ENCODE measurements around the gene PPDPF. TPM values are rescaled to one million over a fixed set of nuclear protein-coding genes. Genes with fewer than 3 reads are reported as not detected.
"Not testable (repeated sequence)": the region's sequence is repeated elsewhere in the genome, so short reads cannot be mapped to it uniquely, and the experiment has no call there.

PPDPF gene
- total RNA-seq, 1 donor from 2014 or later: 49.8 TPM

DNA sequence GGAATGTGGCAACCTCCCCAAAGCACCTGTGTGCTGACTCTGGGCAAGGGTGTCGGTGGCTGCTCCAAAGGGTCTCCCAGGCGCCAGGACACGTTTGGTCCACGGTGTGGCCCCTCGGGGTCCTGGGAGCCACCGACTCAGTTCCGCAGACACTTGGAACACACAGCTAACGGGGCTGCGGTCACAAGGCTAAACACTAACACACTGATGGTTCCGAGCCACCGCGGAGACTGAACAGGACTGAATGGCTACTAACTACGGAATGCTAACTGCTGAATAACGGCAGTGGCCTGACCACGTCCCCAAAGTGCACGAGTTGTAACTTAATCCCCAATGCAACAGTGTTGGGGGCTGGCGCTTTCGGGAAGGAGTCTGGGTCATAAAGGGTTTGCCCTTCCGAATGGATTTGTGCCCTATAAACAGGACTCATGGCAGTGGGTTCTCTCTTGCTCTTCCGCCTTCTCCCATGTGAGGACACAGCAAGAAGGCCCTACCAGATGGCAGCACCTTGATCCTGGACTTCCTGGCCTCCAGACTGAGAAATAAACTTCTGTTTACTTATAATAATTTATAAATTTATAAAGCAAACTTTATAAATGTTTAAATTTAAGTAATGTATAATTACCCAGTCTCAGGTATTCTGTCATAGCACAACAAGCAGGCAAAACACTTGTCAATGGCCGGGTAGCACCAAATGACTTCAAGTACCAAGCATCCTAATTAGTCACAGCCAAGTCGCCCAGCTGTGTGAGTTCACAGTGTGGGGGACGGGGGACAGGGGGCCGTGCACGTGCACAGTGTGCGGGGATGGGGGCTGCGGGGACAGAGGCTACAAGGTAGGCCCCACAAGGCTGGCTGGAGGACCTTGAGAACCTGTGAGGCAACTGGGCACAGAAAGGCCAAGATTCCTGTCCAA lies 19.4 kb upstream of the PPDPF start:
- DNase-seq (ENCODE audit: low read depth): no peak

DNA sequence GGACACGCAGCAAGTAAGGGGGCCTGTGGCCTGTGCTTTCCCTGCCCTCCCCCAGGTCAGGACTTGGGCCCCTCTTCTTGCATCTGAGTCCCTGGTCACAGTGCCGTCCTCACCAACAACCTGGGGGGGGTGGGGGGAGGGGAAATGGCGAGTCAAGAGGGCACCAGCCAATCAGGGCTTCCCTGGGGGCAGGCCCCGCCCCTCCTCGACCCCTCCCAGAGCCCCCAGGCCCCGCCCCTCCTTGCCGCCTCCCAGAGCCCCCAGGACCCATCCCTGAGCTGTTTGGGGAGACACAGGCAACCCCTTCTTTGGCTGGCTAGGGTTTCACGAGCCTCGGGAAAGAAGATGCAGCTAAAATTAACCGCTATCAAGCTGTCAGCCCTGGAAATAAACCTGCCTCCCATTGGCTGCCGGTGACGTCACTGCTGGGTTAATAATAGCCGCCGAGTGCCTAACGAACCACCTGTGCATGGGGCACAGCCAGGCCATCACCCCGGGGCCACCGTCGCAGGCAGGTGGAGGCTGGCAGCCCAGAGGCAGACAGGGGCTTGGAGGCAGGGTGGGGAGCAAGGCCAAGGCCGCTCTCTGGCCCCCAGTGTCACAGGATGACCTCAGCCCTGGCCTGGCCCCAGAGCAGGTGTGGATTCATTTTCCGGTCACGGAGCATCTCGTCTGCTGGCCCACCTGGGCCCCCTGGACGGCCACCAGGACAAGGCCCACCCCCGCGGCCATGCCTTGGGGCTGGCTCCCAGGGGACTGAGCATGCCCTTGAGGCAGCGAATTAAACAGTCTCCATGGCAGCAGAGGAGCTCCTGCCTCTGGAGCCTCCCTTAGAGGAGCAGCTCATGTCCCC lies 18.5 kb upstream of the PPDPF start:
- no peak for DNase-seq (ENCODE audit: low read depth)

DNA sequence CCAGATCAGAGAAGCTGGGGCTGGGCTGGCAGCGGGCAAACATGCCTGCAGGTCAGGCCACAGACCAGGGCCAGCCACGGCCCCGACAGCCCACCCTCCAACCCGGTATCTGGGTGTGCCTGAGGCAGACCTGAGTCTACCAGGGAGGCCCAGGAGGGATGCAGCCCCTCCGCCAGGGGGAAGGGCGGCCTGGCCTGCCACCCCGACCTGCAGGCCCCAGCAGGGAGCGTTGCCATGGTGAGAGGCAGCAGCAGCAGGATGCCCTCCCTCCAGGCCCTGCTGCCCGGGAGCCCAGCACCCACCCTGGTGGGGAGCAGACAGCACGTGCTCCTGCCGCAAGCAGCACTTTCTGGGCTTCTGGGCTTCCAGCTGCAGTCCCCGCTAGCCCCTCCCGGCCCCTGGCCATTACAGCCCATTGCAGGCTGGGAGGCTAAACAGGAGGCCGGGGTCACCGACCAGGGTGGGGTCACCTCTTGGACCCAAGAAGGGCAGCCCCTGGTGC lies 17.8 kb upstream of the PPDPF start:
- DNase-seq (ENCODE audit: low read depth): no peak

DNA sequence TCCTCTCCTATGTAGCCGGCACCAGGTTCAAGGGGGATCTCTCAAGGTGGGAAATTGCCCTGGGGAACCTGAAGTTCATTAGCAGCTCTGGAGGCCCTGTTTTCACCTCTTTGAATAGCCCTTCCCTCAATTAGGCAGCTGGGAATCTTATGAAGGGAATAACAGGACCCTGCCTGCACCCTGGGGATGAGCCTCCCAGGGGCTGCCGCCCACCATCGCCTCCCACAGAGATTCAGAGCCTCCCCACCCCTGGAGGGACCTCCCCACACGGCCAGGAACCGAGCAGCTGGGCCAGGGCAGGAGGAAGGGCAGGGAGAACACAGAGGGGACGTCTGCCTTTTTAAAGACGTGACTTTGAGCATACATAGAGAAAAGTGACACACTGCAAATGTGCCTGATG lies 17.0 kb upstream of the PPDPF start:
- no peak for DNase-seq (ENCODE audit: low read depth)

DNA sequence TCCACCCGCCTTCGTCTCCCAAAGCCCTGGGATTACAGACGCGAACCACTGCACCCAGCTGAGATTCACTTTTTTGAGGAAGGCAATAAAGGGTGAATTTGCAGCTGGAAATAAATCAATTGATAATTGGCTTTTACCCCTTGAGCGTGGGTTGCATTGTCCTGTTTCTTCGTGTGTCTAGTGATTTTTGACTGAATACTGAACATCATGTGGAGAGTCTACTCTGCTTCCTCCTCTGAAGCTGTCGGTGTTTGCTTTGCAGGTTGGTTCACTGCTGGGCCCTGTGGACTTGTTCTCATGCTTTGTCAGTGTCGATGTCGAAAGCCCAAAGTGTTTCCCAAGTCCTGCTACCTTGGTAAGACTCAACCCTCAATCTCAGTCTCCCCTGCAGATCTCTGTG lies 15.9 kb upstream of the PPDPF start:
- DNase-seq (ENCODE audit: low read depth): no peak

DNA sequence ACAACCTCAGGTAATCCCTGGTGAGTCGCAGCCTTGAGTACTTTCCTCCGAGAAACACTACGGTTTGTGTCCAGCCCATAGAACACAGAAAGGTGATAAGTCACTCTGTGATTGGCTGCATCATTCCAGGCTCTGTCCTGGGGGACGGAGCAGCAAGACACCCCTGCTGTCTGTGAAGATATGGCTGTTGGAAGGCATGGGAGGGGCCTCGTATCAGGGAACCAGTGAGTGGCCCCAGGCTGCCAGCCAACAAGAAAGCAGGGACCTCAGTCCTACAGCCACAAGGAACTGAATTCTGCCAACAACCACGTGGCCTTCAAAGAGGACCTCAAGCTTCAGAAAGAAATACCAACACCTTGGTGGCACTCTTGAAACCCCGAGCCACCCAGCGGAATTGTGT lies 15.3 kb upstream of the PPDPF start:
- no peak for DNase-seq (ENCODE audit: low read depth)

DNA sequence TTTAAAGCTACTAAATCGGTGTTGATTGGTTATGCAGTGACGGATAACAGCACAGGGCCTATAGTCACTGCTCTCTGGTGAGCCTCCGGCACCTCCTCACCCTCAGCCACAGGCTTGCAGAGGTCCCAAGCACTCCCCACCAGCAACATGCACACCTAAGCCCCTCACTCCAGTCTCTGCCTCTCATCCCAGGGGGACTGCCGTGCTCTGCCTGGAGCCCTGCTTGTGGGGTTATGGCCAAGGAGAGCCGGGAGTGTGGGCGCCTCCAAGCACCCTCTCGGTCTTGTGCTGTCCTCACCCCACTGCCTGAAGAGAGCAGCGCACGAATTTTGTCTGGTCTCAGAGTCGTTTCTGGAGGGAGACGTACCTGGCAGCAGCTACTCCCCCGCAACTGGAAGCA lies 14.8 kb upstream of the PPDPF start:
- no peak for DNase-seq (ENCODE audit: low read depth)

DNA sequence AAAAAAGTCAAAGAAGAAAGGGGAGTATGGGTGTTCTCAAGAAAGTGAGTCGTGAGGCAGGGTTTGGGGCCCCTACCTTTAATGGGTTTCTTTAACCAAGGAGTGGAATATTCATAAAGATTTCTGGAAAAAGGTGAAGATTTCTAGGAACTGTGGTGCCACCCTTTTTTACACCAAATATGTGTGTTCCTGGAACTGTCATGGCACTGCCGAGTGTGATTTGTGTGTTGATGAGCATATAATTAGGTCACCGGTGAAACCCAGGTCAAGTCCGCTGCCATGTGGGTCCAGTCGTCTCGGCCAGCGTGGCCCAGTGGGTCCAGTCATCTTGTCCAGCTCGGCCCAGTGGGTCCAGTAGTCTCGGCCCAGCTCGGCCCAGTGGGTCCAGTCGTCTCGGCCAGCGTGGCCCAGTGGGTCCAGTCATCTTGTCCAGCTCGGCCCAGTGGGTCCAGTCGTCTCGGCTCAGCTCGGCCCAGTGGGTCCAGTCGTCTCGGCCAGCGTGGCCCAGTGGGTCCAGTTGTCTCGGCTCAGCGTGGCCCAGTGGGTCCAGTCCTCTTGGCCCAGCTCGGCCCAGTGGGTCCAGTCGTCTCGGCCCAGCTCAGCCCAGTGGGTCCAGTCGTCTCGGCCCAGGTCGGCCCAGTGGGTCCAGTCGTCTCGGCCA lies 13.4 kb upstream of the PPDPF start:
- DNase-seq (ENCODE audit: low read depth): no peak

DNA sequence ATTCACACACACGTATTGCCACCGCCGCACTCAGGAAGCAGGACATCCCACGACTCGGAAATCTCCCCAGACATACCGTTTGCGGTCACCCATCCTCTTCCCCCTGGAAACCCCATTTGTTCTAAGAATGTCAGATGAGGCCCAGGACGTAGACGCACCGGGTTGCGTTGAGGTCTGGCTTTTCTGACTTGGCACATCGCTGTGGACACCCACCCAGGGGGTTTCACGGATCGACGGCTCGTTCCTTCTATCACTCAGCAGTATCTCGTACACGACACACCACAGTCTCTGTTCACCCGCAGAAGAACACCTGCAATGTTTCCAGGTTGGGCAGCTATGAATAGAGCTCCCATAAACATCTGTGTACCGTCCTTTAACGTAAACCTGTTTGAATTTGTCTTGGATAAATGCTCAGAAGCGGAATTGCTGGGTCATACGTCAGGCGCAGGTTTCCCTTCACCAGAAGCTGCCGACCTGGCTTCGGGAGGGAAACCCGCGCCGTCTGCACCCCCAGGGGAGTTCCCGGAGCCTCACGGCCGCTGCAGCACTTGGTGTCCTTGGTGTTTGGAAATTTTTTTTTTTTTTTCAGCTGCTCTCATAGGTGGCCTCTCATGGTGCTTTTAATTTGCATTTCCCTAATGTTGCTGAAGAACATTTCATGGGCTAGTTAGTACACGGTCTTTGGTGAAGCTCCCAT lies 12.3 kb upstream of the PPDPF start:
- no peak for DNase-seq (ENCODE audit: low read depth)

DNA sequence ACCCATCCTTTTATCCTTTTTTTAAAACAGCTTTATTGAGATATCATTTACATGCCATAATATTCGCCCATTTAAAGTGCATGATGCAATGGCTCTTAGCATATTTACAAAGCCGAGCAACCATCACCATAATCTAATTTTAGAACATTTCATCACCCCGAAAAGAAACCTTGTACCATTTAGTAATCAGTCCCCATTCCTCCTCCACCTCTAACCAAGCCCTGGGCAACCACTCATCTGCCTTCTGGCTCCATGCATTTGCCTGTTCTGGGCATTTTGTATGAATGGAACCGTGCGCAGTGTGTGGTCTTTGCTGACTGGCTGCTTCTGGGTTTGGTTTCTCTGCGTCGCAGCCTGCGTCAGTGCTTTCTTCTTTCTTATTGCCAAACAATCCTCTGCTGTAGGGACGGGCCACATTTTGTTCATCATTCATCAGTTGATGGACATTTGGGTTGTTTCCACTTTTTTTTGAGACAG lies 11.4 kb upstream of the PPDPF start:
- no peak for DNase-seq (ENCODE audit: low read depth)

DNA sequence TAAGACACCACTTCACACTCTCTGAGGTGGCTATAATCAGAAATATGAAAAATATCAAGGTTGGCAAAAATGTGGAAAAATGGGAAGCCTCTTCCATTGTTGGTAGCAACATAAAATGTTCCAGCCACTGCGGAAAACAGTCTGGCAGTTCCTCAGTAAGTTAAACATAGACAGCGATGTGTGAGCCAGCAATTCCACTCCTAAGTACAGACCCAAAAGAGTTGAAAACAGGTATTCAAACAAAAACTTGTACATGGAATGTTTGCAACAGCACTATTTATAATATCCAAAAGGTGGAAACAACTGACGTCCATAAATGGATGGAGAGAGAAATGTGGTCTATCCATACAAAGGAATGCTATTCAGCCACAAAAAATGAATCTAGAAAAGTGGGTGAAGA lies 7.4 kb upstream of the PPDPF start:
- DNase-seq (ENCODE audit: low read depth): no peak

DNA sequence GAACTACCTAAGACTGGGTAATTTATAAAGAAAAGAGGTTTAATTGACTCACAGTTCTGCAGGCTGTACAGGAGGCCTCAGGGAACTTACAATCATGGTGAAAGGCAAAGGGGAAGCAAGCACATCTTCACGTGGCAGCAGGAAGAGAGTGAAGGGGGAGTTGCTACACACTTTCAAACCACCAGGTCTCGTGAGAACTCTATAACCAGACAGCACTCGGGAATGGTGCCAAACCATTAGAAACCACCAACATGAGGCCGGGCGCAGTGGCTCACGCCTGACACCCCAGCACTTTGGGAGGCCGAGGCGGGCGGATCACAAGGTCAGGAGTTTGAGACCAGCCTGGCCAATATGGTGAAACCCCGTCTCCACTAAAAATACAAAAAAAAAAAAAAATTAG lies 6.0 kb upstream of the PPDPF start:
- DNase-seq (ENCODE audit: low read depth): not testable (repeated sequence)

DNA sequence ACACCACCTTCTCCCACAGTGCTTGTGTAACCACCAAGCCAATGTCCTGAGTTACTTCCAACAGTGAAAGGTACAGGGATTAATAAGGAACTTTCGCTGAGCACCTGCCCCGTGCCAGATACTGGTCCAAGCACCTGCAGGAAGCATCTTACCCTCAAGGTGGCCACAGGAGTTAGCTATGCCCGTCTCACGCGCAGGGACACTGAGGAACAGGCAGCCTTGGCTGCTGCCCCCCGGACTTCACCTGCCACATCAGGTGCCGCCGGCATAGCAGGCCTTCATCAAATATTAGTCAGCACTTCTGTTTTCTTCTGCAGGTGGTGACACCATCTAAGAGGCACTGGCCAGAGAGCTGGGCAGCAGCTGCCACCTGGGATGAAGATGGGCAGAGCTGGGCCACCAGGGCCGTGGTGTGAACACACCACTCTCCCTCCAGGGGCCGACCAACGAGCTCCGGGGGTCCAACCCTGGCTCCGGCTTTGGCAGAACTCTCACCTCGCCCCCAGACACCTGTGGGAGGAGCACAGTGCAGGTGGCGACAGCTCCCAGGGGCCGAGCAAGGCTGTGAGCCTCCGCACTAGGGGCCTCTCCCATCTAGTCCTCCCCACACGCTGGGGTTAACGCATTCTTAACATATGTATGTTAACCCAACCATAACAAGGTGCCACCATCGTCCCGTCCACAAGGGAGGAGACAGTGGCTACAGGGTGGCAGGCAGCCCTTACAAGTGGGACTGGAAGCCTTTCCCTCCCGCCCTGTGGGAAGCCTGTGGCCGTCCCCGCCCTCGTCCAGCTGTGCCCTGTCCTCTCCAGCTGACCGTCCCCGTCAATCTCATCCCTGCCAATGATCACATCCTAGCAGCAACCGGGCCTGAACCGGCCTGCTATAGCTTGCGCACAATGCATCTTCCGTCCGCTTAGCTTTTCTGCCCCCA lies 2.9 kb upstream of the PPDPF start:
- no peak for DNase-seq (ENCODE audit: low read depth)

DNA sequence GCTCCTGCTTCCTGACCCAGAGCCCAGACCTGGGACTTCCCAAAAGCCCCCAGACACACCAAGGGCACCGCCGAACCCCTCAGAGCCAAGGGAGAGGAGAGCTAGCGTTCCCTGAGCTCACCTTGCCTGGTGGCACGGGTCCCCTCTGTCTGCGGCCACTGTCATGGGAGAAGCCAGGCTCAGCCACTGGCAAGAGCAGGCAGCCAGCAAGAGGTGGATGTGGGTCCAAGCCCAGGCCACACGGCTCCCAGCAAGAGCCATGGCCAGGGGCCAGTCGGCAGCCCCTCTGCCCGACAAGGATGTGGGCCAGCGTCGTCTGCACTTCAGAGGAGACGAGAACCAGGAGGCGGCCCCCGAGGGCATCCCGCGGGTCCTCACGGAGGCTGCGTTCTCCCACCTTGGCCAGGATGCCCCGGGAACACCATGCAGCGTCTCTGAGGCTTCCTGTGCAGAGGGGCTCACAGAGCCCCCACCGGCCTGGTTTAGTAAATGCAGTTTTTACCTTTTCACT lies 2.2 kb upstream of the PPDPF start:
- no peak for DNase-seq (ENCODE audit: low read depth)

DNA sequence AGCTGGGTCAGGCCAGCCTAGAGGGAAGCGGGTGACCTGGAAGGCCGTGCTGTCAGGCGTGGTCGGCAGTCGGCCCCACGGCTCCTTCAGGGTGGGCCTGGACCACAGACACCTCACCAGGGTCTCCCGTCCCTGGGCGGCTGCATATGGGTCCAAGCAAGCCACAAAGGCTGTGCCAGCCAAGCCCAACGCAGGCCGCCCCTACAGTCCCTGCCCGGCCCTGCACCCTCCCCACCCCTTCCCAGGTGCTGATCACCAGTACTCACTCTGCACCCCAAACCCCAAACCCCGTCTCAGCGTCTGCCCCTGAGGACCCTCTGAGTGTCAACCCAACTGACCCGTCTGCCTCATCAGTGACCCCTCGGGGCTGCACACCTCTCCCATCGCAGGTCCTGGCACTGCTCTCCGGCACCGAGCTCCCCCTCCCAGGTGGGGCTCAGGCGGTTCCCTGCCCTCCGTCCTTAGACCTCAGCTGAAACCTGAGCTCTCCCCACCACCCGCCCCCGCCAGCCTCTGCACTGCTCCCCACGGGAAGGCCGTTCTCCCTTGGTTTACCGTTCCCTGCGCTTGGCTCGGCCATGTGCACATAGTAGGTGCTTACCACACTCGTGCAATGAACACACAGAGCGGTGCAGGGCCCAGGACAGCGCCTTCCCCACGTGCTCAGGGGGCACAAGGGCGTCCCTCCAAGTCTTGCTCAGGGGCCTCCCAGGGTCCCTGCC lies 1.5 kb upstream of the PPDPF start:
- DNase-seq (ENCODE audit: low read depth): no peak

DNA sequence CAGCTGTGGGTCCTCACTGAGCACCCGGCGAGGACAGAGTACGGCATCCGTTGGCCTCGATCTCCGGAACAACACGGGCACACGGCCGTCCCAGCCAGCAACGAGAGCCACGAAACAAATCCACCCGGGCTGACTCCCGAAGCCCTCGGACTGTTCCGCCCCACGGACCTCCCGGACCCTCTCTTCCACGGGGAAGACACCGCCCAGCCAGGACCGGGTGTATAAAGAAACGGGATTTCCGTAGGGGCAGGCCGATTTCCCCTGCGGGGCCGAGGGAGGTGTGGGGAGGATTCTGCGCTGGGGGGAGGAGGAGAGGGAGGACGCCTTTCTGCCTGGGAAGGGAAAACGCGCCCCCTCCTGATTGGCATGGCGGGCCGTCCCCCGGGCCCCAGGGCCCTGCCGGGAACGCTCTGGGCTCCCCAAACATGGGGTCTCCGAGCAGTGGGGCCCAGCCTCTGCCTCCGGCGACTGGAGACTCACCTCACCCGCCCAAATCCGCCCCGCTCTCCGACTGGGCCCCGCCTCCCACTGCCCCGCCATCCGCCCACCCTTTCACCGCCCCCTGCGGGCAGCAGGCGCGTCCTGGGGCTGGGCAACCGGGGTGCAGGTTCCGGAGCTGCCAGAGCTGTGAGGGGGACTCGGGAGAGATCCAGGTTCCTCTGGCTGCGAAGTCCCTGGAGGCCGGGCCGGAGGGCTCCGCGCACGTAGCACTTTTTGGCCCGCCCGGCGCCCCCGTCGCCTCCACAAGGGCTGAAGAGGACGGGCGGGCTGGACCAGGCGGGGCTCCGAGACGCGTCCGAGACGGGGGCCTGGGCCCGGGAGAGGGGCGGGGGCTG lies 679 bp upstream of the PPDPF start:
- DNase-seq (ENCODE audit: low read depth): no peak

DNA sequence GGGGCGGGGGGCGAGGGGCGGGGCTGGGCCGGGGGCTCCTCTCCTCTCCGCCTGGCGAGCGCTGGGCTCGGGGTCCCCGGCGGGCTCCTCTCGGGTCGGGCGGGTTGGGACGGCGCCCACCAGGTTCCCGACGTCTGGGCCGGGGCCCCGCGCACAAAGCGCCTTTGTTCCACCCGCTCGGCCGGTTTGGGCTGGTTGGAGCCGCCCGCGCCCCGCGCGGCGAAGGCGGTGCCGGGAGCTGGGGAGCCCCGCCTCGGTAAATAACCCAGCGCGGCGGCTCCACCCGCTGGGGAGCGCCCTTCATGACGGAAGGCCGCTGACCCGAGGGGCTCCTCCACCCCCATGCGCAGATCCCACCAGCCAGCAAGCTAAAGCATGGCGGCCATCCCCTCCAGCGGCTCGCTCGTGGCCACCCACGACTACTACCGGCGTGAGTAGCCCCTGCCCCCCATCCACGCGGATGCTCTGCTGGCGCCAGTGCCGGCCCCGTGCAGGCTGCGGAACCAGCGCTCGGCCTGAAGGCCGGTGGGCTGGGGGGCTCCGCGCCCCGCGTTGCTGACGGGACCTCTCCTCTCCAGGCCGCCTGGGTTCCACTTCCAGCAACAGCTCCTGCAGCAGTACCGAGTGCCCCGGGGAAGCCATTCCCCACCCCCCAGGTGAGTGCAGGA lies 503 bp downstream of the PPDPF start:
- no peak for DNase-seq (ENCODE audit: low read depth)

DNA sequence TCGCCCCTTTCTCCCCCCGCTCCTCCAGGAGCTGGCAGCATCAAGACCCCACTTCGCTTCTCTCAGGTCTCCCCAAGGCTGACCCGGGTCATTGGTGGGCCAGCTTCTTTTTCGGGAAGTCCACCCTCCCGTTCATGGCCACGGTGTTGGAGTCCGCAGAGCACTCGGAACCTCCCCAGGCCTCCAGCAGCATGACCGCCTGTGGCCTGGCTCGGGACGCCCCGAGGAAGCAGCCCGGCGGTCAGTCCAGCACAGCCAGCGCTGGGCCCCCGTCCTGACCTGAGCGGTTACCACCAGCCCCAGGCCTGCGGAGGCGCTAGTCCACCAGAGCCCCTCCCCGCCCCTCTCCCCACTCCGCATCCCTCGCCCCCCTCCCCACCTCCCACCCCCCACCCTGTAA lies 1.0 kb downstream of the PPDPF start:
- DNase-seq (ENCODE audit: low read depth): no peak
